Astrocyte of the hippocampus (primary cell): ENCODE data around the gene WWTR1.

Source experiments
- DNase-seq: peaks from one replicate; pipeline ENCODE4 v3.0.0; 2011; ENCODE audit warnings: low read depth, low spot score

Gene WWTR1

DNA sequence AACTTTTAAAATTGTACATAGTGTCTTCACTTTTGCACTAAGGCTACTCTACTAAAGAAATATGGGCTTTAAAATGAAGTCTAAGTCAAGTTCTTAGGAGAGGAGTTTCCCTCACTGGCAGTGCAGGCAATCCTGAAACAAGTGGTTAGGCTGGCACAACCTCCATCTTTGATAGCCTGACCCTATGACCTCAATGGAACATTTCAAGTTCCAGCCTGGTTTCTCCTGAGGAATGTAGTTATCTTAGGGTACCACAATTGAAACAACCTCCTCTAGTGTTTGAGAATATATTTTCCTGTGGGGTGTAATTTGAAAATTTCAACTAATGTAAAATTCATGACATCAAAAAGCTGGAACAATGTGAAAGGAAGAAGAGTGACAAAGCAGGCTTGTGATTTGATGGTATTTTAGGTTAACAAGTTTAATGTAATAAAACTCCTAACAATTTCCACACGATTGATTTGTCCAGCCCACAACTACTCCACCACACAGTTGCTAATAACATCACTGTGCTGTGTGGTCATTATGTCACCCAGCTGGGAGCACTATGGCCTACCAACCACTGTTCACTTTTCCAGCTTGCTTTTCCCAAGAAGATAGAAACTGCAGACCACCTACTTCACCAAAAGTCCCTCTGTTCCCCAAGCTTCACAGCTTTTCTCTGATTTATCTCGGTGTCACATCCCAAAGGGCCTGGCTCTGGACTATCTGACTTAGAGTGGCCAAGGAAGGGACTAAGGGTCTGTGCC, 1.8 kb downstream of the WWTR1 start:
- peak; percentile 55 for DNase-seq

DNA sequence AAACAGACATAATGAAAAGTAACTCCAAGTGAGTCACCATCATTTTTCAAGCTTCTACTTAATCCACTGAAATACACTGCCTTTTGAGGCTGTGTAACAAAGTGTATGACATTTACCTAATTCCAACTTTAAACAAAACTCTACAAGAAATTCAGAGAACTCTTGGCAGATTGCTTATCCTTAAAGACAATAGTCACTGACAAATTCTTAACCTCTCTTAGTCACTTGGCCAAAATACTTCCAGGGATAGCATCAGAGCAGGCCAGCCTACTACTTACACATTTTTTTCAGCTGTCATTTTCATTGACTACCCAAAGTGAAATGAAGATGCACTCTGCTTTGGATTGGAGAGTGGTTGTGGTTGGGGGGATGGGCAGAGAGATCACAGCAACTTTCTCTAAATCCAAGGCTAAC, 3.6 kb downstream of the WWTR1 start:
- peak; percentile 39 for DNase-seq

DNA sequence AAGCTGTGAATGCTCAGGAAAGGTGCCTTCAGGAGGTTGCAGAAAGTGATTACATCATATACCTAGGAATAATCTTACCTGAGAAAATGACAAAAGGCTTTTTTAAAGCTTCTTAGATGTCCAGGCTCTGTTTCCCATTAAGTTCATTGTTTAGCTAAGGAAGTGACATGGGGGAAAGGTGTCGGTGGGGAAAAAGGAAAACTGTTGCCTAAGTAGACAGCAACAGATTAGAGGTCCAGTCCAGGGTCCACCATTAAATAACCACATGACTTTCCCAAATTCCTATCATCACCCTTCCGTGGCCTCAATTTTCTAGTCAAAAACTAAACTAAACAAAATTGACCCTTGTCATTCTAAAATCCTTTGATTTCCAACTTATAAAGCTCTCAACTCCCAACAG, 4.3 kb downstream of the WWTR1 start:
- no peak for DNase-seq

DNA sequence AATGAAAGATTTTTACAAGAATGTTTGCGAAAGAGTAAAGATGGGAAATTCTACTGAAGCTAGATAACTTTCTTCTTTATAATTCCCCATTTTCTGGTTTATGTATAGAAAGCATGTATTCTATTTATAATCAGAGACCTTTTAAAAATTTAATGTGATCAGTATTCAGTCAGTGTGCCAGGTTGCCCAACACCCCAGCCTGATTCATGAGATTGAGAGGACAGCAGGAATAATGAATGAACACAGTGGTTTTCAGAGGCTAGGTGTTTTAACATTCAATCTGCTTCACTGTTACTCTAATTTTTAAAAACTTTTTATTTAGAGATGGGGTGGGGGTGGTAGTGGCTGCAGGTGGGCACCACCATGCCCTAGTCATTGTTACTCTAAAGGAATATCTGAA, 4.7 kb downstream of the WWTR1 start:
- no peak for DNase-seq

GRCh38 chr3:149650828-149651227, 7.0 kb downstream of the WWTR1 start:
- DNase-seq = no peak

DNA sequence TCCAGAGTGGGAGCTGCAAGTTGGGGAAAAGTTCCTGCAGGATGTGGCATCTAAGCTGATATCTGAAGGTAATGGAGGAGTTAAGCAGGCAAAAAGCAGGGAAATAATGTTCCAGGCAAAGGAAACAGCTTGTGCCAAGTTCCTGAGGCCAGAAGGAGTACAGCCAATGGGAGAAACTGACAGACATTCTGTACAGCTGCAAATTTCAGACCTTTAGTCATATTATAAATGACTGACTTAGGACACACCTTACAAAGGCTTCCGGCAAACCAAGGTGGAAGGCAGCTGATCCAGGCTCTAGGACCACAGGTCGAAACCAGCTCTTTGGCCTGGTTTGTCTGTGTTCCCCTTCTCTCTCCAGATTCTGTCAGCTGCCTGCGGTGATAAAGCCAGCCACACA, 9.3 kb downstream of the WWTR1 start:
- no peak for DNase-seq

DNA sequence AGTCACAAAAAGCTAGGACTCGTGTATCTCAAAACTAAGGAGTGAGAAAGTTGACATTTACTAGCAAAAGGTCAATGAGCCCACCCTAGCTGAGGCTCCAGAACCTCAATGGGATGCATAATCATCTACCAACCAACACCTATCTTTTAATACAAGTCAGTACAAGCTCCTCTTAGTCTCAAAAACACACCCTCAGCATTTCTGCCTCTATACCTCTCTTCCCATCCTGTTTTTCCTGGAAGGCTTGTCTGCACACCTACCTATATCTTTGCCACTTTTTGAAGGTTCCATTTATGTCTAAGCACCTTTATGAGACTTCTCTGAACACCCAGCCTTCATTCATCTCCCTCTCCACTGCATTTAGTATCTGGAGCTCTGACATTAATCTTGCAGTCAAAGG, 10.0 kb downstream of the WWTR1 start:
- no peak for DNase-seq

- no peak for DNase-seq
Measured at GRCh38 chr3:149647285-149647684, 10.5 kb downstream of the WWTR1 start.

DNA sequence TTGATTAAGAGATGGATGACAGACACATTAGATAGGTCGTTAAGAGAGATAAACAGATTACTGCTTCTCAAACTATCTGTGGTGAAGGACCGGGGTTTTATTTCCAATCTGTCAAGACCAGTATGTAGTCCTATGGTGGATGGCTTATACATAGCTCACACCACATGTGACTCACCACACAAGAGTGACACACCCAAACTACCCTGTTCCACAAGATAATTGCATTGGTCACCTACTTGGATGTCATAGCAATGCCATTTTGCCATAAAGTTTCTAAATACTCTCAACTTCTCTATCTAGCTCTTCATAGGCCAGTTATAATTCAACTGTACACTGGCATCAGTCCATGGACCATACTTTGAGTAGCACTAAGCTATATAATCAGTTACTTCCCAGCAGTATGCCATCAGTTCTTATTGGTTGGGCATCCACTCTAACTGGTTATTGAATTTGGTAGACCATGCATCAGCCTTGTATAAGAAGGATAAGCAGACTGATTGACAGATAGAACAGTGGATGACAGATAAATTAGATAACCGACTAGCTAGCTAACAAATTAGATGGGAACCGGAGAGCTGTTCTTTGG, 11.6 kb downstream of the WWTR1 start:
- DNase-seq = peak; percentile 38

GRCh38 chr3:149643963-149644362, 13.9 kb downstream of the WWTR1 start:
- no peak for DNase-seq

- DNase-seq = no peak
Measured at GRCh38 chr3:149643482-149643798, 14.4 kb downstream of the WWTR1 start.

DNA sequence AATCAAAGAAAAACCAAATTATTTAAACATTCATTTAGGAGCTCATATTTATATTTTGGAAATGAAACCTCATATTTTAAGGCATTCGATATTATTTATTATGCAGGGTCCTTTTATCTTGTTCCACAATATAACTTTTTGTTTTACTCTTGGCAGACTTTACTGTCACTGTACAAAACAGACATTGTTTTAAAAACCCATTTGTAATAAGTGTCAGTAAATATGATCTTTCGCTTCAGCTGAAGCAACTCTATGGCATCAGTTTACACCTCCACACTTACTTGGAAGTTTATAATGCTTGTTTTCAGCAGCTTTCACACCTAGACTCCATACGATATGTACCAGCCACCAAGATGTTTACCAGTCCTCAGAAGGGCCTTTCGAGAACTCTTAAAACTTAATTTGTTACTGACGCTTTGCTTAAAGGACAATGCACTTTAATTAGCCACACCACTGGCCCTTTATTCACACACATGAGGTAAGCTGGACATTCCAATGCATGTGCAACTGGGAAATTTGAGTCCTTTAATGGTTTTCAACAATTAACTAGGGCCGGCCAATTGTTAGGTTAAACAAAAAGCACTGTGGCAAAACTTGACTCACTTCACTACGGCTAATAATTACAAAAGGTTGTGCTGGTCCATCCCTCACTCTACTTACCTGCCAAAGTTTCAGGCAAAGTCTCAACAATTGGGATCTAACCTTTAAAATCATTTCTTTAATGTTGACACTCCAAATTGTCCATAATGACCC, 16.7 kb downstream of the WWTR1 start:
- DNase-seq = no peak

DNA sequence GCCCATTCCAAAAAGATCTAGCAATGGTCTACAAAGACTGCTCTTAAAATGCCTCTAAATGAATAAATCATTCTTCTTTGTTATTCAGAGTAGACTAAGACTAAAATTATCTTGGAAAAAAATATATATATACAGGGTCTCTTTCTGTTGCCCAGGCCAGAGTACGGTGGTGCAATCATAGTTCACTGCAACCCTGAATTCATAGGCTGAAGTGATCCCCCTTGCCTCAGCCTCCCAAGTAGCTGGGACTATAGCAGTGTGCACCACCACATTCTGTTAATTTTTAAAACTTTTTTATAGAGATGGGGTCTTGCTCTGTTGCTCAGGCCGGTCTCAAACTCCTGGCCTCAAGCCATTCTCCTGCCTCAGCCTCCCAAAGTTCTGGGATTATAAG, 18.7 kb downstream of the WWTR1 start:
- no peak for DNase-seq

DNA sequence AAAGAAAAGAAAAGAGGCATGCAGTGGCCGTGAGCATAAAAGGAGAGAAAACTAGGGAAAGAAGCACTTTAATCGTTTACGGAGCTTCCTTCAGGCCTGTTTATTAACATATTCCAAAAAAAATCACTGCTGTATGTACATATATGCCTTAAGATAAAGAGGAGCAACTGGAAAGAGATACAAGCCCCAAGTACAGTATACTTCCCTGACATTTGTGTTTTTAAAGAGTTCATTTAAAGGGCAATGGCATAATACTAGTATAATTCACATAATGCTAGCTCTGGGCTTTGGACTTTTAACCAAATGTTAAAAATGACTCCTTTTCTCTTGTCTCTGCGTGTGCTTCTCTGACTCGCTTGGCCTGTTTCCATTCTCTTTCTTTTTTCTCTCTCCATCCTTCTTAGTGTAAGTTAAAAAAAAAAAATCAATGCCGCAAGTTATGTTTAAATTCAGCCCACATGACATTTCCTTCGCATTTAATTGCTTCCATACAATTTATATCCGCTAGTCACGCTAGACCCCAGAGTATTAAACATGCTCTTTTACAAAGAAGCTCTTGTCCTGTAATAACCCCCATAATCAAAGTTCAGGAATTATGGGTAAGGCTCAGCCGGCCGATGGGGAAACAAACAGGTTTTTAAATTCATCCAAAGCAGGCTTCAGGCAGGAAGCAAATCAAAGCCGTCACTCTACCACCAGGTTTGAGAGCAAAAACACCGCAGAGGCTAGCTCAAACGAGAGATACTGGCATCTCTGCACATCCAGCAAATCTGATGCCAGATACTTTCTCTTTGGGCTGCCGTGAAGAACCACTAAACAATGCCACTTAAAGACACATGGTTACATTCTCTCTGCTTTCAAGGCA, 19.4 kb downstream of the WWTR1 start:
- DNase-seq = peak; percentile 60

- no peak for DNase-seq
Measured at GRCh38 chr3:149635396-149635795, 22.4 kb downstream of the WWTR1 start.

- no peak for DNase-seq
Measured at GRCh38 chr3:149634573-149634972, 23.3 kb downstream of the WWTR1 start.

- no peak for DNase-seq
Measured at GRCh38 chr3:149634072-149634471, 23.8 kb downstream of the WWTR1 start.

GRCh38 chr3:149632225-149632624, 25.6 kb downstream of the WWTR1 start:
- DNase-seq = no peak

DNA sequence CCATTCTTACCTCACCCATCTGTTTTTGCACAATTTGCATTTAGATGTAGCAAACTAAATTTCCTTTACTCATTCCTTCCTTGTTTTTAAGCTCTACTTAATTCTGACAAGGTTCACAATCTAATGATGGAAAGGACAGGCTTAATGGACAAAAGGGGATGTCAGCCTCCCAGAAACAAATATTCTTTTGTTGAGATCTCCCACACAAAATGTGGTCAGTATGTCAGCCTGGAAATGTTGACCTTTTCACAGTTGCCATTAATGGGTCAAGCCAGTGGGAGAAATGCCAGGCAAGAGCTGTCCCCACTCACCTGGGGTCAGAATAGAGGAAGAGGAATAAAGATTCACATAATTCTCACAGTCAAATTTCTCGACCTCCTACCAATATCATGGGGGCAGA, 27.0 kb downstream of the WWTR1 start:
- no peak for DNase-seq

DNA sequence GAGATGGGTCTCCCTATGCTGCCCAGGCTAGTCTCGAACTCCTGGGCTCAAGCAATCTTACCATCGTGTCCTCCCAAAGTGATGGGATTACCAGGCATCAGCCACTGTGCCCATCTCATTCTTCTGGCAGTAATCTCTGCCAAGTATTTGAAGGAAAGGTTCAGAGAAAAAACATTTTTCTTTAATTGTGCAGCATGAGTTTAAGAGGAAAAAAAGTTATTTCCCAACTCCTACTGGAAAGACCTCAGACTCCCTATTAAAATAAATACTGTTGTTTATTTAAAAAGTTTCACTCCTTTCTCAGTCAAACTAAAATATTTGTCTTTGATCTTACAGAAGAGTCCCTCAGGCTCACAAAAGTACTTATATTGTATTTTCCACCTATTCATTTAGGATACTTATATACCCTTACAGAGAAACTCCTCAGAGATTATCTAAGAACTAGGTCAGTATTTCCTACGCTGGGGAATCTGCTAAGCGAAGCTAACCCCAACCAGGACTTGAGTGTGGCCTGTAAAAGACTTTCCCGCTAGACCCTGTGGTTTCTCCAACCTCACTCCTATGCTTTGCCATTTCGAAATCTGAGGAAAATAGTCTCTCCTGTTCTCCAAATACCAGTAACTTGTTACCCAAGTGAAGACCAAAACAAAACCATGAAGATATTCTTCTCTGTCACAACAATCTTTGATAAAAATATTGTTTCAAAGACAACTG, 28.7 kb downstream of the WWTR1 start:
- no peak for DNase-seq

DNA sequence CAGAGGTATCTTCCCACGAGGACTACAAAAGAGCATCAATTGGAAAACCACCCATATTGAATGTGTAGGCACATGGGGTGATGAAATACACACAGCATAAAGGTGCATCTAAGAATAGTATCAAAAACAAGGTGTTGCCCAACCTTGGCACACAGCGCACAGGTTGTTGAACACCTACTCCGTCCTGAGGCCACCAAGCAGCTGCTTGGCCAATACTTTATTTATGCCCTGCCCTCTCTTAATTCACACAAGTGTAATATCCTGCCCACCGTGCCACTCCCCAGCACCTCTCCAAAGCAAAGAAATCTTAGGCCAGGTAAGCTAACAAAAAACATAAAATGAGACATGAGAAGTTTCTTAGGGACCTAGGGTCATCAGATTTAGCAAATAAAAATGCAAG, 31.2 kb downstream of the WWTR1 start:
- no peak for DNase-seq
